Neutrophil (primary cell): ENCODE results near the gene ADAT2.
"Not testable (repeated sequence)": the region's sequence is repeated elsewhere in the genome, so short reads cannot be mapped to it uniquely, and the experiment has no call there.

Source experiments
- H3K27ac ChIP-seq: fragments of 200-600 bp; sonication (generic); 2 replicates; pipeline ENCODE4 v1.5.1; 2016; ENCODE audit warnings: mild to moderate bottlenecking, moderate library complexity
- H3K27me3 ChIP-seq: fragments of 200-600 bp; sonication (generic); 2 replicates; pipeline ENCODE4 v1.6.0; 2016; ENCODE audit warnings: mild to moderate bottlenecking
- H3K36me3 ChIP-seq: fragments of 200-600 bp; sonication (generic); 2 replicates; pipeline ENCODE4 v1.5.1; 2017
- H3K4me1 ChIP-seq, 2 experiments: fragments of 200-600 bp in 1 of 2; sonication (generic) in 1 of 2; 1 replicate in 1 of 2; 2 replicates in 1 of 2; pipeline versions ENCODE4 v1.5.1 to v1.6.1; 2013 to 2016; ENCODE audit warnings: low read depth in 1 of 2, low read length in 1 of 2, mild to moderate bottlenecking in 1 of 2, moderate library complexity in 1 of 2; ENCODE audit not compliant: control insufficient read depth in 1 of 2, insufficient read depth in 1 of 2
- H3K4me3 ChIP-seq, 2 experiments: fragments of 200-600 bp in 1 of 2; sonication (generic) in 1 of 2; 1 replicate in 1 of 2; 2 replicates in 1 of 2; pipeline ENCODE4 v1.5.1; 2013 to 2016; ENCODE audit warnings: low read depth in 1 of 2, low read length in 1 of 2, mild to moderate bottlenecking in 1 of 2, moderate library complexity in 1 of 2
- H3K9me3 ChIP-seq: fragments of 200-600 bp; sonication (generic); 2 replicates; pipeline ENCODE4 v1.5.1; 2016
- CTCF ChIP-seq: fragments of 200-600 bp; sonication (generic); IDR thresholded peaks from 2 replicates; pipeline ENCODE4 v1.5.1; 2016; ENCODE audit warnings: antibody characterized with exemption

The ADAT2 gene

GRCh38 chr6:143486752-143487151, 36.3 kb upstream of the ADAT2 start:
- no peaks in the 10 kb centered on the region for H3K4me1 ChIP-seq
- no peaks in the 10 kb centered on the region for H3K9me3 ChIP-seq
- no peak for TF ChIP-seq CTCF
- no peak overlapping the region for H3K27ac ChIP-seq
- H3K4me3 ChIP-seq = no peak overlapping the region
- H3K27me3 ChIP-seq = no peaks in the 10 kb centered on the region
- H3K36me3 ChIP-seq = no peaks in the 10 kb centered on the region

- no peaks in the 10 kb centered on the region for H3K27me3 ChIP-seq
- no peak overlapping the region for H3K4me3 ChIP-seq
- no peak overlapping the region for H3K27ac ChIP-seq
- no peak for TF ChIP-seq CTCF
- no peaks in the 10 kb centered on the region for H3K36me3 ChIP-seq
- H3K9me3 ChIP-seq = no peaks in the 10 kb centered on the region
- no peaks in the 10 kb centered on the region for H3K4me1 ChIP-seq
These were observed 35.5 kb upstream of the ADAT2 start for GRCh38 chr6:143485967-143486366.

- H3K36me3 ChIP-seq = peaks cover 5% of the 10 kb centered on the region
- no peaks in the 10 kb centered on the region for H3K27me3 ChIP-seq
- H3K27ac ChIP-seq = no peak overlapping the region
- TF ChIP-seq CTCF = no peak
- no peak overlapping the region for H3K4me3 ChIP-seq
- no peaks in the 10 kb centered on the region for H3K9me3 ChIP-seq
- no peaks in the 10 kb centered on the region for H3K4me1 ChIP-seq
These were observed 32.1 kb upstream of the ADAT2 start for GRCh38 chr6:143482593-143482992.

- no peak for TF ChIP-seq CTCF
- H3K4me1 ChIP-seq = no peaks in the 10 kb centered on the region
- H3K4me3 ChIP-seq = no peak overlapping the region
- no peak overlapping the region for H3K27ac ChIP-seq
- H3K36me3 ChIP-seq = peaks cover 17% of the 10 kb centered on the region
- H3K9me3 ChIP-seq = no peaks in the 10 kb centered on the region
- no peaks in the 10 kb centered on the region for H3K27me3 ChIP-seq
These were observed 28.1 kb upstream of the ADAT2 start for GRCh38 chr6:143478479-143479062.

GRCh38 chr6:143476545-143476944, 26.1 kb upstream of the ADAT2 start:
- H3K36me3 ChIP-seq = peaks cover 24% of the 10 kb centered on the region
- no peaks in the 10 kb centered on the region for H3K27me3 ChIP-seq
- no peaks in the 10 kb centered on the region for H3K4me1 ChIP-seq
- no peaks in the 10 kb centered on the region for H3K9me3 ChIP-seq
- no peak for TF ChIP-seq CTCF
- no peak overlapping the region for H3K27ac ChIP-seq
- no peak overlapping the region for H3K4me3 ChIP-seq

- Histone ChIP-seq H3K36me3 (peaks cover 19% of the 10 kb centered on the region), H3K27me3 (no peaks in the 10 kb centered on the region), H3K4me1 (no peaks in the 10 kb centered on the region), H3K9me3 (no peaks in the 10 kb centered on the region), H3K27ac (no peak overlapping the region), H3K4me3 (no peak overlapping the region)
- no peak for TF ChIP-seq CTCF
These were observed 21.3 kb upstream of the ADAT2 start for GRCh38 chr6:143471822-143472221.

- peaks cover 11% of the 10 kb centered on the region for H3K36me3 ChIP-seq
- H3K4me3 ChIP-seq, H3K27ac ChIP-seq: not testable (repeated sequence)
These were observed 18.3 kb upstream of the ADAT2 start for GRCh38 chr6:143468823-143469222.

More at GRCh38 chr6:143468823-143469222, 18.3 kb upstream of the ADAT2 start:
- H3K9me3 ChIP-seq, H3K4me1 ChIP-seq, H3K27me3 ChIP-seq: not testable (repeated sequence)
